BJ (cell line): Measurements from ENCODE around the gene ARL6IP4. TPM values are rescaled to one million over a fixed set of nuclear protein-coding genes. Genes with fewer than 3 reads are reported as not detected.

Source experiments
- CTCF ChIA-PET: fragments of 350-600 bp; formaldehyde crosslinking; extraction: SDS; loops from one replicate; lab custom pipeline; 2021; ENCODE audit warnings: antibody characterized with exemption, inconsistent platforms; lab: Yijun Ruan, JAX
- POLR2A ChIA-PET: fragments of 300-600 bp; sonication (Branson Sonifier 250); formaldehyde crosslinking; extraction: SDS; loops from one replicate; lab custom pipeline; 2021; ENCODE audit warnings: antibody characterized with exemption; lab: Charles Lee
- DNase-seq: peaks from one replicate; pipeline ENCODE4 v3.0.0-alpha.2; 2011; ENCODE audit warnings: low read depth
- H3K27me3 ChIP-seq: 2 replicates; pipeline ENCODE4 v1.6.0; 2011; ENCODE audit warnings: low read length; ENCODE audit not compliant: control insufficient read depth, insufficient read depth
- H3K36me3 ChIP-seq: 2 replicates; pipeline ENCODE4 v1.5.1; 2011; ENCODE audit warnings: low read length; ENCODE audit not compliant: control insufficient read depth, insufficient read depth
- H3K4me3 ChIP-seq: 2 replicates; pipeline ENCODE4 v1.5.1; 2011; ENCODE audit warnings: low read depth, mild to moderate bottlenecking, control low read depth, low read length
- CTCF ChIP-seq: IDR thresholded peaks from 2 replicates; pipeline ENCODE4 v1.5.1; 2011; ENCODE audit warnings: low read depth, mild to moderate bottlenecking, control low read depth, inconsistent platforms, low read length, moderate library complexity; ENCODE audit not compliant: insufficient read depth
- polyA plus RNA-seq: library from polyadenylated mRNA; depleted of rRNA; stranded (reverse); fragments of >200 nt; gene quantifications from 2 replicates; pipeline ENCODE4 v1.2.3, GENCODE V29; 2011

Gene ARL6IP4
- polyA plus RNA-seq, 1 experiment = 190 TPM

- H3K4me3 ChIP-seq = no peak overlapping the region
- no peak for TF ChIP-seq CTCF
- DNase-seq = no peak
- no peaks in the 10 kb centered on the region for H3K27me3 ChIP-seq
- H3K36me3 ChIP-seq = no peaks in the 10 kb centered on the region
- CTCF ChIA-PET = interaction anchor here (1.0 kb wide), 1 partner anchor 54 kb away, joined by 3 read pairs; no protein-coding TSS in a partner anchor
- POLR2A ChIA-PET = no interaction called here
Measured at GRCh38 chr12:122989225-122989839, 8.9 kb downstream of the ARL6IP4 start.

GRCh38 chr12:122989874-122990419 is 9.5 kb downstream of the ARL6IP4 start:
- DNase-seq = no peak
- Histone ChIP-seq H3K36me3 (no peaks in the 10 kb centered on the region), H3K4me3 (no peak overlapping the region), H3K27me3 (no peaks in the 10 kb centered on the region)
- POLR2A ChIA-PET = no interaction called here
- CTCF ChIA-PET = interaction anchor here (1.0 kb wide), 1 partner anchor 53 kb away, joined by 3 read pairs; no protein-coding TSS in a partner anchor
- TF ChIP-seq CTCF = no peak

GRCh38 chr12:122990561-122990960 is 10.1 kb downstream of the ARL6IP4 start:
- Histone ChIP-seq H3K4me3 (no peak overlapping the region), H3K36me3 (no peaks in the 10 kb centered on the region), H3K27me3 (no peaks in the 10 kb centered on the region)
- POLR2A ChIA-PET = no interaction called here
- DNase-seq = no peak
- no peak for TF ChIP-seq CTCF
- CTCF ChIA-PET = interaction anchor here (1.0 kb wide), 1 partner anchor 53 kb away, joined by 3 read pairs; no protein-coding TSS in a partner anchor

GRCh38 chr12:122990961-122991622 is 10.6 kb downstream of the ARL6IP4 start:
- CTCF ChIA-PET = no interaction called here
- DNase-seq = no peak
- H3K27me3 ChIP-seq = no peaks in the 10 kb centered on the region
- POLR2A ChIA-PET = no interaction called here
- TF ChIP-seq CTCF = no peak
- H3K4me3 ChIP-seq = no peak overlapping the region
- no peaks in the 10 kb centered on the region for H3K36me3 ChIP-seq

- no peak overlapping the region for H3K4me3 ChIP-seq
- POLR2A ChIA-PET = no interaction called here
- DNase-seq = no peak
- CTCF ChIA-PET = no interaction called here
- no peaks in the 10 kb centered on the region for H3K27me3 ChIP-seq
- no peaks in the 10 kb centered on the region for H3K36me3 ChIP-seq
- TF ChIP-seq CTCF = no peak
Measured at GRCh38 chr12:122991623-122992275, 11.3 kb downstream of the ARL6IP4 start.
